Measurements from ENCODE around the gene EIPR1.

DNA sequence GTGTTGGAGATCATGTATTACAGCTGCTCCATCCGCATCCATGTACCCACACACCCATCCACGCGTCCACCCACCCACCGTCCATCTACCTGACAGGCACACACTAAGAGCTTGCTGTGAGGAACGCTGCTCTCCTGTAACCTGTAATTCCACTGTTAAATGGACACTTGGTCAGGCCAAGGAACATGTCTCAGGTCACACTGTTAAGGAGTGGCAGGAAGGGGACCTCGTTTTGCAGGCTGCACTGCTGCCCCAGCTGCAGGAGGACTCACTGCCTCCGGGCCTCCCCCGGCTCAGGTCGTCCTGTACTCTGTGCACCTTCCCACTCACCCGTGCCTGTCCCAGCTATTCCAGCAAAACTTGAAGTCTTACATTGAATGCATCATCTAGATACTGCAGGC is 170.5 kb downstream of the EIPR1 start:
- TF ChIP-seq, protein P1, sequence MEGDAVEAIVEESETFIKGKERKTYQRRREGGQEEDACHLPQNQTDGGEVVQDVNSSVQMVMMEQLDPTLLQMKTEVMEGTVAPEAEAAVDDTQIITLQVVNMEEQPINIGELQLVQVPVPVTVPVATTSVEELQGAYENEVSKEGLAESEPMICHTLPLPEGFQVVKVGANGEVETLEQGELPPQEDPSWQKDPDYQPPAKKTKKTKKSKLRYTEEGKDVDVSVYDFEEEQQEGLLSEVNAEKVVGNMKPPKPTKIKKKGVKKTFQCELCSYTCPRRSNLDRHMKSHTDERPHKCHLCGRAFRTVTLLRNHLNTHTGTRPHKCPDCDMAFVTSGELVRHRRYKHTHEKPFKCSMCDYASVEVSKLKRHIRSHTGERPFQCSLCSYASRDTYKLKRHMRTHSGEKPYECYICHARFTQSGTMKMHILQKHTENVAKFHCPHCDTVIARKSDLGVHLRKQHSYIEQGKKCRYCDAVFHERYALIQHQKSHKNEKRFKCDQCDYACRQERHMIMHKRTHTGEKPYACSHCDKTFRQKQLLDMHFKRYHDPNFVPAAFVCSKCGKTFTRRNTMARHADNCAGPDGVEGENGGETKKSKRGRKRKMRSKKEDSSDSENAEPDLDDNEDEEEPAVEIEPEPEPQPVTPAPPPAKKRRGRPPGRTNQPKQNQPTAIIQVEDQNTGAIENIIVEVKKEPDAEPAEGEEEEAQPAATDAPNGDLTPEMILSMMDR (IDR thresholded peaks at IDR 0.05; ENCODE audit: poor library complexity, severe bottlenecking): no peak
- no peak for TF ChIP-seq EP300 (conservative IDR thresholded peaks at IDR 0.05; ENCODE audit: poor library complexity, severe bottlenecking)
- no peak for TF ChIP-seq POLR2AphosphoS5 (IDR thresholded peaks at IDR 0.05)
- TF ChIP-seq, protein P2, sequence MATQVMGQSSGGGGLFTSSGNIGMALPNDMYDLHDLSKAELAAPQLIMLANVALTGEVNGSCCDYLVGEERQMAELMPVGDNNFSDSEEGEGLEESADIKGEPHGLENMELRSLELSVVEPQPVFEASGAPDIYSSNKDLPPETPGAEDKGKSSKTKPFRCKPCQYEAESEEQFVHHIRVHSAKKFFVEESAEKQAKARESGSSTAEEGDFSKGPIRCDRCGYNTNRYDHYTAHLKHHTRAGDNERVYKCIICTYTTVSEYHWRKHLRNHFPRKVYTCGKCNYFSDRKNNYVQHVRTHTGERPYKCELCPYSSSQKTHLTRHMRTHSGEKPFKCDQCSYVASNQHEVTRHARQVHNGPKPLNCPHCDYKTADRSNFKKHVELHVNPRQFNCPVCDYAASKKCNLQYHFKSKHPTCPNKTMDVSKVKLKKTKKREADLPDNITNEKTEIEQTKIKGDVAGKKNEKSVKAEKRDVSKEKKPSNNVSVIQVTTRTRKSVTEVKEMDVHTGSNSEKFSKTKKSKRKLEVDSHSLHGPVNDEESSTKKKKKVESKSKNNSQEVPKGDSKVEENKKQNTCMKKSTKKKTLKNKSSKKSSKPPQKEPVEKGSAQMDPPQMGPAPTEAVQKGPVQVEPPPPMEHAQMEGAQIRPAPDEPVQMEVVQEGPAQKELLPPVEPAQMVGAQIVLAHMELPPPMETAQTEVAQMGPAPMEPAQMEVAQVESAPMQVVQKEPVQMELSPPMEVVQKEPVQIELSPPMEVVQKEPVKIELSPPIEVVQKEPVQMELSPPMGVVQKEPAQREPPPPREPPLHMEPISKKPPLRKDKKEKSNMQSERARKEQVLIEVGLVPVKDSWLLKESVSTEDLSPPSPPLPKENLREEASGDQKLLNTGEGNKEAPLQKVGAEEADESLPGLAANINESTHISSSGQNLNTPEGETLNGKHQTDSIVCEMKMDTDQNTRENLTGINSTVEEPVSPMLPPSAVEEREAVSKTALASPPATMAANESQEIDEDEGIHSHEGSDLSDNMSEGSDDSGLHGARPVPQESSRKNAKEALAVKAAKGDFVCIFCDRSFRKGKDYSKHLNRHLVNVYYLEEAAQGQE (IDR thresholded peaks at IDR 0.05; ENCODE audit: borderline replicate concordance): no peak
- TF ChIP-seq EZH2 (IDR thresholded peaks at IDR 0.05; ENCODE audit: borderline replicate concordance, insufficient read depth, low read length, poor library complexity, severe bottlenecking): no peak
- TF ChIP-seq TAF1 (IDR thresholded peaks at IDR 0.05; ENCODE audit: low read depth): no peak

Measured in neural cell (in vitro differentiated cells).